Measurements from ENCODE around the gene DOCK2. TPM values are rescaled to one million over a fixed set of nuclear protein-coding genes. Genes with fewer than 3 reads are reported as not detected.

Gene DOCK2
- polyA plus RNA-seq, 2 of the 4 experiments (the other 2 are of a cell fraction), result 2.1 to 4.6 TPM

- H3K9me3 ChIP-seq, result no peaks in the 10 kb centered on the region
- H3K4me1 ChIP-seq, result no peaks in the 10 kb centered on the region
- H3K4me2 ChIP-seq, result no peak overlapping the region
- no peak overlapping the region for H3K27ac ChIP-seq
- DNase-seq (ENCODE audit: low read depth in 1 of 2, low spot score in 1 of 2) (no peak), FAIRE-seq (no peak), ATAC-seq (no peak)
- 88% methylated on average over 3 of the region's 3 CpGs for WGBS (ENCODE audit: missing lambda C conversion rate)
- no peak for TF ChIP-seq NFE2L2 (conservative IDR thresholded peaks at IDR 0.05; ENCODE audit: low read length)
- no peak for TF ChIP-seq REST (IDR thresholded peaks at IDR 0.05)
- no peak for TF ChIP-seq CTCF (IDR thresholded peaks at IDR 0.05)
- no peak for TF ChIP-seq HDAC2 (IDR thresholded peaks at IDR 0.05)
- TF ChIP-seq RCOR1 (IDR thresholded peaks at IDR 0.05; ENCODE audit: low read depth, low read length), result no peak
- no peak for TF ChIP-seq POLR2AphosphoS2 (conservative IDR thresholded peaks at IDR 0.05; ENCODE audit: low read length)
- TF ChIP-seq GATA3 (IDR thresholded peaks at IDR 0.05; ENCODE audit: borderline replicate concordance), result no peak
- no peak for TF ChIP-seq TP53 (CRISPR knock-in tag; IDR thresholded peaks at IDR 0.05)
- no peak for TF ChIP-seq ZC3H11A (IDR thresholded peaks at IDR 0.05)
- ChIA-PET CTCF (interaction anchor here (1.2 to 1.9 kb wide), 4 partner anchors 19 to 298 kb away, joined by 3 to 11 read pairs (median 5); partner anchors contain the start of gene INSYN2B), POLR2A (no interaction called here)
- no peak overlapping the region for H3K4me3 ChIP-seq
These were observed 362.5 kb downstream of the DOCK2 start for GRCh38 chr5:169999621-170000020.

GRCh38 chr5:170000155-170000554, 363.1 kb downstream of the DOCK2 start:
- Histone ChIP-seq H3K27ac (no peak overlapping the region), H3K9me3 (no peaks in the 10 kb centered on the region), H3K4me1 (no peaks in the 10 kb centered on the region), H3K4me2 (no peak overlapping the region), H3K4me3 (no peak overlapping the region)
- CTCF ChIA-PET, result interaction anchor here (1.3 to 1.9 kb wide), 2 partner anchors 71 to 298 kb away, joined by 4 to 6 read pairs; no protein-coding TSS in a partner anchor
- TF ChIP-seq ELK1 (IDR thresholded peaks at IDR 0.05; ENCODE audit: low read depth, low read length), result no peak
- TF ChIP-seq ZC3H11A (IDR thresholded peaks at IDR 0.05), result no peak
- TF ChIP-seq HOXB5 (CRISPR knock-in tag; IDR thresholded peaks at IDR 0.05), result no peak
- POLR2A ChIA-PET, result no interaction called here
- ATAC-seq, result no peak
- DNase-seq (ENCODE audit: low read depth in 1 of 2, low spot score in 1 of 2), result no peak
- 62% methylated on average over 2 of the region's 2 CpGs for WGBS (ENCODE audit: missing lambda C conversion rate)
- no peak for FAIRE-seq

GRCh38 chr5:170006021-170006420, 368.9 kb downstream of the DOCK2 start:
- TF ChIP-seq HEYL (CRISPR knock-in tag; IDR thresholded peaks at IDR 0.05) (no peak), EP300 (IDR thresholded peaks at IDR 0.05) (no peak), ZNF302 (CRISPR knock-in tag; IDR thresholded peaks at IDR 0.05) (no peak)
- DNase-seq (ENCODE audit: low read depth in 1 of 2, low spot score in 1 of 2) (peak in 1 of 2 experiments; percentile 35), FAIRE-seq (no peak), ATAC-seq (no peak)
- 60% methylated on average over 6 of the region's 6 CpGs for WGBS (ENCODE audit: missing lambda C conversion rate)
- Histone ChIP-seq H3K27ac (no peak overlapping the region), H3K4me3 (no peak overlapping the region), H3K4me2 (no peak overlapping the region), H3K4me1 (no peaks in the 10 kb centered on the region), H3K9me3 (no peaks in the 10 kb centered on the region)
- CTCF ChIA-PET, result no interaction called here
- POLR2A ChIA-PET, result no interaction called here

All from A549 (cell line).